IgD-negative memory B cell (primary cell): ENCODE measurements around the gene PLEKHA5. TPM values are rescaled to one million over a fixed set of nuclear protein-coding genes. Genes with fewer than 3 reads are reported as not detected.
"Not testable (repeated sequence)": the region's sequence is repeated elsewhere in the genome, so short reads cannot be mapped to it uniquely, and the experiment has no call there.

Experiments used
- H3K27ac Mint-ChIP-seq, 3 donors: one replicate each; pipeline ENCODE4 v1.8.0; 2020 to 2022; ENCODE audit warnings: mild to moderate bottlenecking in 3 of 3, mixed read lengths in 3 of 3, moderate library complexity in 1 of 3
- H3K27me3 Mint-ChIP-seq: one replicate; pipeline ENCODE4 v1.8.0; 2021; ENCODE audit warnings: mixed read lengths
- H3K36me3 Mint-ChIP-seq: one replicate; pipeline ENCODE4 v1.8.0; 2020; ENCODE audit warnings: mild to moderate bottlenecking, mixed read lengths
- H3K4me1 Mint-ChIP-seq, 3 donors: one replicate each; pipeline ENCODE4 v1.8.0; 2020 to 2022; ENCODE audit warnings: mixed read lengths in 3 of 3, mild to moderate bottlenecking in 1 of 3
- H3K4me3 Mint-ChIP-seq, 4 donors: one replicate each; pipeline ENCODE4 v1.8.0; 2020 to 2022; ENCODE audit warnings: mild to moderate bottlenecking in 4 of 4, mixed read lengths in 4 of 4, moderate library complexity in 3 of 4
- H3K9me3 Mint-ChIP-seq, 3 donors: one replicate each; pipeline ENCODE4 v1.8.0; 2020 to 2021; ENCODE audit warnings: mixed read lengths in 3 of 3, mild to moderate bottlenecking in 1 of 3
- polyA plus RNA-seq: library from polyadenylated mRNA; unstranded; fragments of 300-500 nt; fragmentation: Illumina TruSeq; gene quantifications from one replicate; pipeline ENCODE4 v1.2.3, GENCODE V29; 2021

PLEKHA5 gene
- polyA plus RNA-seq, 1 donor from 2014 or later = 0.18 TPM

DNA sequence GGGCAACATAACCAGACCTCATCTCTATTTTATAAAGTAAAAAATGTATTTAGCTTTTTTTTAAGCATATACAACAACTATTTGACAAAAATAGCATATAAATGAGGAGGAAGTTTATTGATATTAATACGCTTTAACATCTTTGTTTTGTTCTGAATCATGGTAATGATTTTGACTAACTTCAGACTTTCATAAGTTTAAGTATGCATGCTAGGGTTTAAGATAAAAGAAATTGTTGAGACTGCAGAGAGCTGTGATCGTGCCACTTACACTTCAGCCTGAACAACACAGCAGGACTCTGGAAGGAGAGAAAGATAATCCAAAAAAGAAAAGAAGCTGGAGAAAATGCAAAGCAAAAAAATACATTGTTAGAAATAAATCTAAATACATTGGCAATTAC lies 221.8 kb downstream of the PLEKHA5 start:
- no peaks in the 10 kb centered on the region for H3K4me1 Mint-ChIP-seq
- H3K27ac Mint-ChIP-seq = no peak overlapping the region
- H3K9me3 Mint-ChIP-seq = peaks cover 0 to 3% (median 0%) of the 10 kb centered on the region in 3 donors
- no peak overlapping the region for H3K4me3 Mint-ChIP-seq
- H3K36me3 Mint-ChIP-seq = peaks cover 1% of the 10 kb centered on the region
- H3K27me3 Mint-ChIP-seq = no peaks in the 10 kb centered on the region

GRCh38 chr12:19369691-19370148 lies 240.2 kb downstream of the PLEKHA5 start:
- Mint-ChIP-seq H3K9me3 (peaks cover 0 to 2% (median 2%) of the 10 kb centered on the region in 3 donors), H3K27ac (no peak overlapping the region), H3K4me3 (no peak overlapping the region)

DNA sequence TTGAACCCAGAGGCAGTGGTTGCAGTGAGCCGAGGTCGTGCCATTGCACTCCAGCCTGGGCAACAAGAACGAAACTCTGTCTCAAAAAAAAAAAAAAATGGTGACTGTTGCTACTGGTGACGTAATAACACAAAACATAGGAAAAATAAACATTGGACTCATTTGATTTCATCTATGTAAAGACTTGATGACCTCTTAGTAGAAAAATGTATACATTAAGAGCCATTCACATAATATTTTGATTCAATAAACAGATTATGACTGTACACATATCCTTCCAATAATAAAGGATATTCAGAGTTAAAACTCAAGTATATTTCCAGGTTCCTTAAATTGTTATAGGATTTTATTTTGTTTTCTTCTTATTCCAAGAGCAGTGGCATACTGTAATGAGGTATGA lies 244.1 kb downstream of the PLEKHA5 start:
- Mint-ChIP-seq H3K27ac (no peak overlapping the region), H3K4me3 (no peak overlapping the region), H3K36me3 (no peaks in the 10 kb centered on the region), H3K9me3 (peaks cover 0 to 2% (median 0%) of the 10 kb centered on the region in 3 donors), H3K27me3 (peaks cover 2% of the 10 kb centered on the region), H3K4me1 (no peaks in the 10 kb centered on the region)

More at GRCh38 chr12:19369691-19370148, 240.2 kb downstream of the PLEKHA5 start:
- Mint-ChIP-seq H3K27me3 (peaks cover 2% of the 10 kb centered on the region), H3K4me1 (no peaks in the 10 kb centered on the region), H3K36me3 (no peaks in the 10 kb centered on the region)

DNA sequence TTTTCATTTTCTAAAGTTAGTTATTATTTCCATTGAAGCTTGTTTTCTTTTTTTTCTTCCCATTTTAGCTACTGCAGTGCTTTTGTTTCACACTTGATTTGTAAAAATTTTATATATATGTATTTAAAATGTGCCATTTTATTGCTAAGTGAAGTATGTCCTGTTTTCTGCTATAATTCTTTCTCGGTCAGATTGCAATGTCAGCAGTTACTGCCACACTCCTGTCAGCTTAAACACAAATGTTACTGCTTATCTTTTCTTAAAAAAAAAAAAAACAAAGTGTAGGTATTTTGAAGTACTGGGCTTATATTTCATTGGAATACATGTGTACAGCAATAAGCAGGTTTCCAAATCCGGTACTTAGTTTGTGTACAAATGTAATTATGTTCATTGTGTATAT lies 246.4 kb downstream of the PLEKHA5 start:
- H3K4me3 Mint-ChIP-seq = no peak overlapping the region
- H3K27ac Mint-ChIP-seq = no peak overlapping the region
- H3K4me1 Mint-ChIP-seq = no peaks in the 10 kb centered on the region
- H3K36me3 Mint-ChIP-seq = no peaks in the 10 kb centered on the region
- peaks cover 2% of the 10 kb centered on the region for H3K27me3 Mint-ChIP-seq
- peaks cover 0 to 2% (median 0%) of the 10 kb centered on the region in 3 donors for H3K9me3 Mint-ChIP-seq

DNA sequence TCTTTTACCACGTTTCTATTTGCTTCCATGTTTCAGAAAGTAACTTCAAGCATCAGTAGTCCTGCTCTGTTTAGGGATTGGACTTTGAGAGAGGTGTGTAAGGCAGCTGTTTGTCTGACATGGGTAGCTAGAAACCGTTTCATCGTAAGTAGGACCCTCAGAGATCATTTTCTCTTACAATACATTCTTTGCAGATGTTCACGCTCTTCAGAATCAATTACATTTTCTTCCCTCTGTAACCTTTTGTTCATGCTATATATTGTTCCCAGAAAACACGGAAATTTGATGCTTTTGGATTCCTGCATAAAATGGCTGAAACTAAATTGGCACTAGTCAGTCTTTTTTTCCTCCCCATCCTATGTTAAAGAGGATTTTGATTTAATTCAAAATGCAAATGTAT lies 247.2 kb downstream of the PLEKHA5 start:
- Mint-ChIP-seq H3K9me3 (peaks cover 0 to 2% (median 0%) of the 10 kb centered on the region in 3 donors), H3K27ac (no peak overlapping the region), H3K36me3 (no peaks in the 10 kb centered on the region), H3K4me1 (no peaks in the 10 kb centered on the region), H3K4me3 (no peak overlapping the region), H3K27me3 (peaks cover 2% of the 10 kb centered on the region)

DNA sequence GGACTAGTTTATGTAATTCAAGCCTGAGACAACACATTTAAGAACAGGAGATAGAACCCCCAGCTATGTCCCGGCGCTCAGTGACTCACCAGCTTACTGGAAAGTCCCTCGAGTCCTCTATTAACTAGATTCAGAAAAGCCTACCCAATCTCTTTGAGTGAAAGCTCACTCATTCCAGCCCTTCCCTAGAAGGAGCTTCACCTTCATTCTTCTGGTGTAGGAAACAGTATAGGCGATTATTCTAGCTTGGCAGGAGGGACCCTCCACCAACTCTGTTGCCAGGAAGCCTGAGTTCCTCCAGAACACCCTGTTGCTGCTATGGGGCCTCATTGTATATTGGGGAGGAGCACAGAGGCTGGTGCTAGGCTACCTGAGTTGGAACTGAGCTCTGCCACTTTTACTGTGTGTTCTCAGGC lies 252.6 kb downstream of the PLEKHA5 start:
- no peaks in the 10 kb centered on the region for H3K36me3 Mint-ChIP-seq
- no peak overlapping the region for H3K27ac Mint-ChIP-seq
- no peak overlapping the region for H3K4me3 Mint-ChIP-seq
- H3K9me3 Mint-ChIP-seq = no peaks in the 10 kb centered on the region
- H3K27me3 Mint-ChIP-seq = no peaks in the 10 kb centered on the region
- no peaks in the 10 kb centered on the region for H3K4me1 Mint-ChIP-seq

GRCh38 chr12:19382563-19382962 lies 253.0 kb downstream of the PLEKHA5 start:
- Mint-ChIP-seq H3K36me3 (no peaks in the 10 kb centered on the region), H3K9me3 (no peaks in the 10 kb centered on the region), H3K4me1 (no peaks in the 10 kb centered on the region), H3K4me3 (no peak overlapping the region), H3K27me3 (no peaks in the 10 kb centered on the region), H3K27ac (no peak overlapping the region)

DNA sequence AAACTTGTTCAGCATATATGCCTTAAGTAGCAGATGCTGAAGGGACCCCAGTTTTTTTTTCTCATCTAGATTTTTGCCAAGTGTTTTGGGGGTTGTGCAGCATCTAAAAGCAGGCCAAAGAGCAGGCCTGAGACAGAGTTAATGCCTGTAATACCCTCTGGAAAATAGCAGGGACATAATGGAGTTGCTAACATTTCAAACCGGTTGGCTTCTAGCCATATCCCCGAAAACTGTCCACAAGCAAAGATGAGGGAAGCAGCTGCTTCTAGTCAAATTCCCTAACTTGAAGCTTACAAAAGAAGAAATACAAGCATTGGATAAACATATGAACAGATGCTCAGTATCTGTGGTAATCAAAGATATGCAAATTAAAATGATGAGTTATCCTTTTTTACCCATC lies 257.6 kb downstream of the PLEKHA5 start:
- Mint-ChIP-seq H3K9me3 (no peaks in the 10 kb centered on the region), H3K27me3 (no peaks in the 10 kb centered on the region), H3K4me3 (no peak overlapping the region), H3K4me1 (no peaks in the 10 kb centered on the region), H3K36me3 (no peaks in the 10 kb centered on the region), H3K27ac (no peak overlapping the region)

- no peaks in the 10 kb centered on the region for H3K4me1 Mint-ChIP-seq
- H3K4me3 Mint-ChIP-seq = no peak overlapping the region
- H3K9me3 Mint-ChIP-seq = no peaks in the 10 kb centered on the region
- no peaks in the 10 kb centered on the region for H3K36me3 Mint-ChIP-seq
- no peak overlapping the region for H3K27ac Mint-ChIP-seq
- H3K27me3 Mint-ChIP-seq = no peaks in the 10 kb centered on the region
These were observed 258.6 kb downstream of the PLEKHA5 start for GRCh38 chr12:19388131-19388549.

DNA sequence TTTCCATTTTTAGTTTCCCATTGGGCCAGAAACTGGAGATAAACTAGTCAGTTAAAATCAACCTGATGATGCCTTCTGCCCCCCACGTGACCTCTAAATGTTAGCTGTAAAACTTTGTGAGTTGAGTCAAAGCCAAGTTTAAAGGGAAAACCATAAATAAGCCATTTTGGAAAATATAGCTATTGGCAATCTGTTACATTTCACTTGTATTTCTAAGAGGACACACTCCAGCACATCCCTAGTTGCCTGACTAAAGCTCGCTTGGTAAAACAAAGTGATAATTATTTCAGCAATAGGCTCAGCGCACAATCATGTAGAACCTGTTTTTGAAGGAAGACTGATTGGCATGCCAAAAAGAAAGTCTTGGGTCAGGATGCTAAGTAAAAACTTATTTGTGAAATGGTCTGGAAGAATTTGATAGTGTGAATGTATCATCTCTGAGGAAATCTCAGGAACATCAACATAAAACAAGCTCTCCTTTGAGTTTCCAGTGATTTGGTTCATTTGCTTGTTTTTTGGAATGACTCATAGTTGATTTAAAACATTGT lies 260.6 kb downstream of the PLEKHA5 start:
- Mint-ChIP-seq H3K4me3 (no peak overlapping the region), H3K36me3 (no peaks in the 10 kb centered on the region), H3K9me3 (no peaks in the 10 kb centered on the region), H3K27me3 (no peaks in the 10 kb centered on the region), H3K4me1 (no peaks in the 10 kb centered on the region), H3K27ac (no peak overlapping the region)

DNA sequence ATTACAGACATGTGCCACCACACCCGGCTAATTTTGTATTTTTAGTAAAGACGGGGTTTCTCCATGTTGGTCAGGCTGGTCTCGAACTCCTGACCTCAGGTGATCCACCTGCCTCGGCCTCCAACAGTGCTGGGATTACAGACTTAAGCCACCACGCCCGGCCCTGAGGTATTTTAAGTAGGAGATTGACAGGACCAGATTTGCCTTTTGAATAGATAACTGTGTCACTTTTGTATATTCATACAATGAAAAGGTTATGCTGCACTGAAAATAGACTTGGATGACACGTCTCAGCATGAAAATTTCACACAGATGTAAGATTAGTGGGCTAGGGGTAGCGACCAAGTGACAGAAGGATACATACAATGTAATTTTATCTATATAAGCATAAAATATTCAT lies 263.1 kb downstream of the PLEKHA5 start:
- not testable (repeated sequence) for H3K9me3 Mint-ChIP-seq, H3K4me1 Mint-ChIP-seq, H3K27ac Mint-ChIP-seq, H3K36me3 Mint-ChIP-seq, H3K27me3 Mint-ChIP-seq, H3K4me3 Mint-ChIP-seq

DNA sequence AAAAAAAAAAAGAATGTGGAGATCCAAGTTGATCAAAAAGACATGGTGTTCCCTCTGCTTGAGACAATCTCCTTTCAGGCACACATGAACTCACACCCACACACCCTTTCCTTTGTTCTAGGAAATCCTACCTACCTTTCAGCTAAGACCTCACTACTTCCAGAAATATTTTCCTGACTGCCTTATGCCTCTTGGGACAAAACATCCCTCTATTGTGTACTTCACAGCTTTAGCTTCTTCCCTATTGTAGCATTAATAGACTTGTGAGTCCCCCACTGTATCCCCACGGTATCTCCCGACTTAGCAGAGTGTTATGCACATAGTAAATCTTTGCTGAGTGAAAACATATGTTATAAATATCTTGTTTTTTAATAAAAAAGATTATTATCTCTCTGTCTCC lies 264.9 kb downstream of the PLEKHA5 start:
- no peak overlapping the region for H3K4me3 Mint-ChIP-seq
- no peaks in the 10 kb centered on the region for H3K27me3 Mint-ChIP-seq
- H3K27ac Mint-ChIP-seq = no peak overlapping the region
- H3K9me3 Mint-ChIP-seq = peaks cover 0 to 3% (median 0%) of the 10 kb centered on the region in 3 donors
- H3K36me3 Mint-ChIP-seq = no peaks in the 10 kb centered on the region
- no peaks in the 10 kb centered on the region for H3K4me1 Mint-ChIP-seq

DNA sequence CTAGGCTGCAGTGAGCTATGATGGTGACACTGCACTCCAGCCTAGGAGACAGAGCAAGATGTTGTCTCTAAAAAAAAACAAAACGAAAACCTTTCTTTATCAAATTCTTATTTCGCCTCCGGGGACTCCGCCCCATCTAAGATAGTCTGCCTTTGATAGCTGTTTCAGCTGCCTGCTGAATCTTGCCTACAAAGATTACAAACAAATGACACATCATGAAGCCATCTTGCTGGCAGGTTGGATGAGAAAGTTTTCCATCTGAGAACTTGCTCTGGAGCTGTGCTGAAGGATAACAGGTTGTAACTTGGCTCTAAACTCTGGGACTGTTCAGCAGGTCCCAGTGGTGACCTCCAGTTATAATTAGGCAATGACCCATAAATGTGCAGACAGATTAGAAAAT lies 268.0 kb downstream of the PLEKHA5 start:
- Mint-ChIP-seq H3K4me1 (no peaks in the 10 kb centered on the region), H3K4me3 (no peak overlapping the region), H3K27ac (no peak overlapping the region), H3K27me3 (no peaks in the 10 kb centered on the region), H3K36me3 (no peaks in the 10 kb centered on the region), H3K9me3 (peaks cover 0 to 3% (median 0%) of the 10 kb centered on the region in 3 donors)

- no peak overlapping the region for H3K27ac Mint-ChIP-seq
- peaks cover 0 to 3% (median 0%) of the 10 kb centered on the region in 3 donors for H3K9me3 Mint-ChIP-seq
- no peaks in the 10 kb centered on the region for H3K4me1 Mint-ChIP-seq
- no peaks in the 10 kb centered on the region for H3K27me3 Mint-ChIP-seq
- no peak overlapping the region for H3K4me3 Mint-ChIP-seq
- H3K36me3 Mint-ChIP-seq = no peaks in the 10 kb centered on the region
These were observed 269.1 kb downstream of the PLEKHA5 start for GRCh38 chr12:19398376-19399363.

DNA sequence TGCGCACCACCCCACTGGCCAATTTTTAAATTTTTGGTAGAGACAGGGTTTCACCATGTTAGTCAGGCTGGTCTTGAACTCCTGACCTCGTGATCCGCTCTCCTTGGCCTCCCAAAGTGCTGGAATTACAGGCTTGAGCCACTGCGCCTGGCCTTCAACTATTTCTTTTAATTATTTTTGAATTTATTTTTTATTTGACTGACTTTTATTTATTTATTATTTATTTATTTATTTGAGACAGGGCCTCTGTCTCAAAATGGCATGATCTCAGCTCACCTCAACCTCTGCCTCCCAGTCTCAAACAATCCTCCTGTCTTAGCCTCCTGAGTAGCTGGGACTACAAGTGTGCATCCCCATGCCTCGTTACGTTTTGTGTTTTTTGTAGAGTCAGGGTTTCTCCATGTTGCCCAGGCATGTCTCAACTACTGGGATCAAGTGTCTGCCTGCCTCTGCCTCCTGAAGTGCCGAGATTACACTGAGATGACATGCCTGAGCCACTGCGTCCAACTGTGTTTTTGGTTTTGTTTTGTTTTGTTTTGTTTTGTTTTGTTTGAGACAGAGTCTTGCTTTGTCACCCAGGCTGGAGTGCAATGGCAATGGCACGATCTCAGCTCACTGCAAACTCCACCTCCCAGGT lies 271.2 kb downstream of the PLEKHA5 start:
- not testable (repeated sequence) for H3K27me3 Mint-ChIP-seq, H3K27ac Mint-ChIP-seq, H3K4me1 Mint-ChIP-seq, H3K9me3 Mint-ChIP-seq, H3K36me3 Mint-ChIP-seq, H3K4me3 Mint-ChIP-seq
